ENCODE data around the gene PLEKHM2.
"Not testable (repeated sequence)": the region's sequence is repeated elsewhere in the genome, so short reads cannot be mapped to it uniquely, and the experiment has no call there.

The PLEKHM2 gene

DNA sequence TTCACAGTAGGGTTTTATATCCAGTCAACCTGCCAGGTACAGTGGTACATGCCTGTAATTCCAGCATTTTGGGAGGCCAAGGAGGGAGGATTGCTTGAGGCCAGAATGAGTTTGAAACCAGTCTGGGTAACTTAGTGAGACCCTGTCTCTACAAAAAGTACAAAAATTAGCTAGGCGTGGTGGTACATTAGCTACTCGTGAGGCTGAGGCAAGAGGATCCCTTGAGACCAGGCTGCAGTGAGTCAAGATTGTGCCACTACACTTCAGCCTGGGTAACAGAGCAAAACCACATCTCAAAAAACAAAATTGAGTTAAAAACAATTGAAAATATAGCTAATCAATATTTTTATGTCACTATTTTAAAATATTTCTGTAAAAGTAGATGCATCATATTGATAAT lies 33.7 kb upstream of the PLEKHM2 start:
- no peak for DNase-seq (ENCODE audit: low read depth)
- H3K4me3 ChIP-seq (ENCODE audit: low read length), result no peak overlapping the region
- TF ChIP-seq, protein P1, sequence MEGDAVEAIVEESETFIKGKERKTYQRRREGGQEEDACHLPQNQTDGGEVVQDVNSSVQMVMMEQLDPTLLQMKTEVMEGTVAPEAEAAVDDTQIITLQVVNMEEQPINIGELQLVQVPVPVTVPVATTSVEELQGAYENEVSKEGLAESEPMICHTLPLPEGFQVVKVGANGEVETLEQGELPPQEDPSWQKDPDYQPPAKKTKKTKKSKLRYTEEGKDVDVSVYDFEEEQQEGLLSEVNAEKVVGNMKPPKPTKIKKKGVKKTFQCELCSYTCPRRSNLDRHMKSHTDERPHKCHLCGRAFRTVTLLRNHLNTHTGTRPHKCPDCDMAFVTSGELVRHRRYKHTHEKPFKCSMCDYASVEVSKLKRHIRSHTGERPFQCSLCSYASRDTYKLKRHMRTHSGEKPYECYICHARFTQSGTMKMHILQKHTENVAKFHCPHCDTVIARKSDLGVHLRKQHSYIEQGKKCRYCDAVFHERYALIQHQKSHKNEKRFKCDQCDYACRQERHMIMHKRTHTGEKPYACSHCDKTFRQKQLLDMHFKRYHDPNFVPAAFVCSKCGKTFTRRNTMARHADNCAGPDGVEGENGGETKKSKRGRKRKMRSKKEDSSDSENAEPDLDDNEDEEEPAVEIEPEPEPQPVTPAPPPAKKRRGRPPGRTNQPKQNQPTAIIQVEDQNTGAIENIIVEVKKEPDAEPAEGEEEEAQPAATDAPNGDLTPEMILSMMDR (IDR thresholded peaks at IDR 0.05; ENCODE audit: insufficient read depth, low read depth, low read length, missing control alignments), result no peak

DNA sequence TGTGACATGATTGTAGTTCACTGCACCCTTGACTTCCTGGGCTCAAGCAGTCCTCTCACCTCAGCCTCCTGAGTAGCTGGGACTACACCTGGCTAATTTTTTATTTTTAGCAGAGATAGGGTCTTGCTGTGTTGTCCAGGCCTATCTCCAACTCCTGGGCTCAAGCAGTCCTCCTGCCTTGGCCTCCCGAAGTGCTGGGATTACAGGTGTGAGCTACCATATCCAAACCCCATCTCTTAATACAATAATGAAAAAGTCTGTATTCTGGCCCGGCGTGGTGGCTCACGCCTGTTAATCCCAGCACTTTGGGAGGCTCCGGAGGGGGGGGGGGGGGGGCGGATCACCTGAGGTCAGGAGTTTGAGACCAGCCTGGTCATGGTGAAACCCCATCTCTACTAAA lies 32.0 kb upstream of the PLEKHM2 start:
- not testable (repeated sequence) for H3K4me3 ChIP-seq (ENCODE audit: low read length); DNase-seq (ENCODE audit: low read depth)

DNA sequence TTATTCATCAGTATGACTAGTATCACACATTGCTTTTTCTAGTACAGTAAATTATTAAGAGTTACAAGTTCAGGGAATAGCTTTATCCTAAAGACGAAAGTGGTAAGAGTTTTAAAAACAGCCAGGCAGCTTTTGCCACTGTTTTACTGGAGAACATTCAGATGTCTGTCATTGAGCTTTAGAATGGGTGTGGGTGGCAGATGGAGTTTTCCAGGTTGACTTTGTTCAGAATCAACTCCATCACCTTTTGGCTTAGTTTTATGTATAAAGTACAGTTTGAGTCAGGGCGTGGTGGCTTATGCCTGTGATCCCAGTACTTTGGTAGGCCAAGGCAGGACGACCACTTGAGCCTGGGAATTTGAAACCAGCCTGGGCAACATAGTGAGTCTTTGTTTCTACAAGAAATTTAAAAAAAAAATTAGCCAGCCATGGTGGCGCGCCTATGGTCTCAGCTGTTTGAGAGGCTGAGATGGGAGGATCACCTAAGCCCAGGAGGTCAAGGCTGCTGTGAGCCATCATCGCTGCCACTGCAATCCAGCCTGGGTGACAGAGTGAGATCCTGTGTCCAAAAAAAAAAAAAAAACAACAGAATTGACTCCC lies 29.9 kb upstream of the PLEKHM2 start:
- no peak overlapping the region for H3K4me3 ChIP-seq (ENCODE audit: low read length)
- TF ChIP-seq, protein P1 (IDR thresholded peaks at IDR 0.05; ENCODE audit: insufficient read depth, low read depth, low read length, missing control alignments), result no peak
- DNase-seq (ENCODE audit: low read depth), result no peak

DNA sequence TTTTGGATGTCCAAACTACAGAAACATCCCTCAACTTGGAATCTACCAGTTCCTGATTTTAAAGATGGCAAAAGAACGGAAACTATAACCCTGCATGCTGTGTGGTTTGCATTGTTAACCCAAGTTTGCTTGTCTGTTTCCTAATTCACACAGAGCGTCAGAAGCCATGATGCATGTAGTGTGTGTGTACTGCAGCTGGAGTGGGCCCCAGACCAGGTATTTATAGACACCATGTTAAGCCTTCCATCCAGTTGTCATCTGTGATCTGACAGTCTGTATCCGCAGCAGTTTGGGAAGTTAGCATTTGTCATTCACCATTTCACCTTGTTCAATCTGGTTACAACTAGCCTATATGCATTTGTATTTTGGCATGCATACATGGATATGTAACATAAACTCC lies 27.7 kb upstream of the PLEKHM2 start:
- no peak for DNase-seq (ENCODE audit: low read depth)
- TF ChIP-seq, protein P1 (IDR thresholded peaks at IDR 0.05; ENCODE audit: insufficient read depth, low read depth, low read length, missing control alignments), result no peak
- H3K4me3 ChIP-seq (ENCODE audit: low read length), result no peak overlapping the region

DNA sequence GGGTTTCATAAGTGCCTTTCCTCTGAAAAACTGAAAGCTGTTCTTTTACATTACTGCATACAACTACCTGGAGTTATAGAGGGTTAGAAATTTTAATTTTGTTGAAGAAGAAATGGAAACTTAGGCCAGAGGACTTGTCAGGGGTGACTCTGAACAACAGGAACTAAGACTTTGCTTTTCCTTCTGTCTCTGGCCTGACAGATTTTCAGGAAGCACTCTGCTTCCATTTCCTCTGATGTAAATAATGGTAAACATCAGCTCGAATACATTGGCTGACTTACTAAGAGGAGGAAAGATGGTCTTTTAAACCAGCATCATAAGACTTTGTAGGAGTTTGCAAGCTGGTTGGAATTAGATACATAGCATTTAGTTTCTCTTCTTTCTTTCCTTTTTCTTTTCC lies 27.1 kb upstream of the PLEKHM2 start:
- TF ChIP-seq, protein P1 (IDR thresholded peaks at IDR 0.05; ENCODE audit: insufficient read depth, low read depth, low read length, missing control alignments), result no peak
- H3K4me3 ChIP-seq (ENCODE audit: low read length), result no peak overlapping the region
- no peak for DNase-seq (ENCODE audit: low read depth)

DNA sequence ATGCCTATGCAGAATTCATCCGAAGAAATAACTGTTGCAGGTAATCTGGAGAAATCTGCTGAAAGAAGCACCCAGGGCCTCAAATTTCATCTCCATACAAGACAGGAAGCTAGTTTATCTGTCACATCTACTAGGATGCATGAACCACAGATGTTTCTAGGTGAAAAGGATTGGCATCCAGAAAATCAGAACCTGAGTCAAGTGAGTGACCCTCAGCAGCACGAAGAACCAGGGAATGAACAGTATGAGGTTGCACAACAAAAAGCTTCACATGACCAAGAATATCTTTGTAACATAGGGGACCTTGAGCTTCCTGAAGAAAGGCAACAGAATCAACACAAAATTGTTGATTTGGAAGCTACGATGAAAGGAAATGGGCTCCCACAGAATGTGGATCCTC lies 24.0 kb upstream of the PLEKHM2 start:
- no peak overlapping the region for H3K4me3 ChIP-seq (ENCODE audit: low read length)
- TF ChIP-seq, protein P1 (IDR thresholded peaks at IDR 0.05; ENCODE audit: insufficient read depth, low read depth, low read length, missing control alignments), result no peak
- no peak for DNase-seq (ENCODE audit: low read depth)

DNA sequence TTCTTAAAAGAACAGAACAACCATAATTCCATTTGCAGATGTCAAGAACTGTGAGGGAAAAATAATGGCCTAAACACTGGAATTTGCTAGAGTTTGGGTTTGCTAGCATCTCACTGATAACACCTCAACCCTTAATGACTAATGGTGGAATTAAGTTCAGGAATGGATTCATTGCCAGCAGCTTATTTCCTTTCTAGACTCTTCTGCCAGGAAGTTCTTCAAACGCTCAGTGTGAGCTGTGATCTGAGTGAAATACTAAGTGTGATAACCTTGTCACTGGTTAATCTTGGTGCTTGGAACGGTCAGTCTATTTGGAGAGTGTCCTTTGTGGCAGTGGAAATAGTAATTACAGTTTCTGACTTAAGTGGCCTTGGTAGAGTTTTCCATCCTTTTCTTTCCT lies 21.6 kb upstream of the PLEKHM2 start:
- H3K4me3 ChIP-seq (ENCODE audit: low read length), result no peak overlapping the region
- no peak for DNase-seq (ENCODE audit: low read depth)
- TF ChIP-seq, protein P1 (IDR thresholded peaks at IDR 0.05; ENCODE audit: insufficient read depth, low read depth, low read length, missing control alignments), result no peak

Data from epithelial cell of esophagus (primary cell).